GM19468 (cell line): Measurements from ENCODE around the gene ANKRD34B.
"Not testable (repeated sequence)": the region's sequence is repeated elsewhere in the genome, so short reads cannot be mapped to it uniquely, and the experiment has no call there.

Experiments
- ATAC-seq: cut with Tn5 transposase; IDR thresholded peaks from one replicate; pipeline ENCODE4 v1.9.1; 2021; ENCODE audit warnings: mild to moderate bottlenecking, moderate library complexity, moderate number of reproducible peaks; ENCODE audit not compliant: unreplicated experiment; ENCODE audit errors: extremely low read depth

Gene ANKRD34B

DNA sequence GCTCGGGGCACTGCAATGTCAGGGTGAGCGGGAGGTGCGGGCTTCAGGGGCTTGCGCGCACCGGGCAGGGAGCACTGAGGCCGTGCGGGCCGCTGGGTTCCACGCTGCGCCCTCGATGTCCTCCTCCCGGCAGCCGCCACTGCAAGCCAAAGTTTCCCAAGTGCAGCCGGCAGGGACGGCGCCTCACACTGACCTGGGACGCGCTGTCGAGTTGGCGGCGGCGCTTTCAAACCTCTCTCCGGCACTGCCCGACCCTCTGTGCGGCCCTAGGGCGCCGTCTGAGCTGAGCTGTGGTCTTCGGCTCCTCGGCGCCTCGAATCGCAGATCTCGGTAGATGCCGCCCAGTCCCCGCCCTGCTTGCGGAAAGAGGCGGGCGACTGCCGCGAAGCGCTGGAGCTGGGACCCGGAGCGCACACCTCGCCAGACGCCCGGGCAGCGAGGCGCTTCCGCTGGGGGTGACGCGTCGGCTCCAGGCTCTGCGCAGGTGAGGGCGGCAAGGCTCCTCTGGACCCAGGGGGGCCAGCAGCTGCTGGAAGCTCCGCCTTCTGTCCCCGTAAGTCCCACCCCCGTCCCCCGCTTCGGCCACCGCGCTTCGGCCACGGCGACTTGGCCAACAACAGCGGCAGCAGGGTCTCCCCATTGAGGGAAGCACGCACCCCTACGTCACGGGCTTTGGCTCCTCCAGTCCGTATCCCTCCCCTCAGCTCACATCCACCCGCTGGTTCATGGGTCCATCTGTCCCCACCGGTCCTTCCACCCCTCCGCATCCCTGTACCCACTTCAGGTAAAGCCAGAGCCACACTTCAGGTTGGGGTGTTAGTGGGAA, at the start of gene ANKRD34B:
Gene ANKRD34B, minus strand, starts transcription at position 320 of the 826 bp plus-strand sequence. CDS start 10,261 bp downstream, outside the sequence.
- no peak for ATAC-seq

DNA sequence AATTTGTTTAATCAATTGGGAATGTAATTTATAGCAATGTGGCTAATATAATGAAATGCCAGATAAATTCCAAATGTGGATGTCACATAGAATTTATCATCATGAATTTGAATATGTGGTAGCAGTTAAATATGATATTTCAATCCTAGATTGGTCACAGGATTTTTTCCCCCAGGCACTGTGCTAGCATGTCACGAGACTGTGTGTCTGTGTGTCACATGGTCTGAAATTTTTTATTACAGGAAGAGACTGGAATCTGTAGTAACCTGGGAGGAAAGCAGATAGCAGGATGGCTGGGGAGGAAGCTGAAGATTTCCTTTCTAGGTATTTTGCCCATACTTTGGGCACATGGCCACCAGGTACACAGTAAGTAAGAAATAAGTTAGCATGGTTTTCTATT, 49.0 kb upstream of the ANKRD34B start:
- no peak for ATAC-seq

DNA sequence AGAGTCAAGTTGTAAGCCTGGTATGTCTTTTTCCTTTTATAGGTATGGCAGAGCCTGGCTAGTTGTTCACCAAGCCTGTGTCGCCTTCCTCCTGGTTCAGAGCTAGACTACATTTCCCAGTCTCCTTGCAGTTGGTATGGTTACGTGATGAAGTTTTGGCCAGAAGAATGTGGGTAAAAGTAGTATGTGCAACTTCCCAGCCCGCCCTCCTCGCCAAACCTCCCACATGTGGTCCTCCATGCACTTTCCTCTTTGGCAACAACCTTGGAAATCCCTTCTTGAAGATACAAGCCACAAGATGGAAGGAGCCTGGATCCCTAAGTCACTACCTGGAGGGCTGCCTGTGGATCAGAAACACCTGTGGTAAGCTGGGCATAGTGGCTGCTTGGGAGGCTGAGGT, 48.4 kb upstream of the ANKRD34B start:
- ATAC-seq: no peak

DNA sequence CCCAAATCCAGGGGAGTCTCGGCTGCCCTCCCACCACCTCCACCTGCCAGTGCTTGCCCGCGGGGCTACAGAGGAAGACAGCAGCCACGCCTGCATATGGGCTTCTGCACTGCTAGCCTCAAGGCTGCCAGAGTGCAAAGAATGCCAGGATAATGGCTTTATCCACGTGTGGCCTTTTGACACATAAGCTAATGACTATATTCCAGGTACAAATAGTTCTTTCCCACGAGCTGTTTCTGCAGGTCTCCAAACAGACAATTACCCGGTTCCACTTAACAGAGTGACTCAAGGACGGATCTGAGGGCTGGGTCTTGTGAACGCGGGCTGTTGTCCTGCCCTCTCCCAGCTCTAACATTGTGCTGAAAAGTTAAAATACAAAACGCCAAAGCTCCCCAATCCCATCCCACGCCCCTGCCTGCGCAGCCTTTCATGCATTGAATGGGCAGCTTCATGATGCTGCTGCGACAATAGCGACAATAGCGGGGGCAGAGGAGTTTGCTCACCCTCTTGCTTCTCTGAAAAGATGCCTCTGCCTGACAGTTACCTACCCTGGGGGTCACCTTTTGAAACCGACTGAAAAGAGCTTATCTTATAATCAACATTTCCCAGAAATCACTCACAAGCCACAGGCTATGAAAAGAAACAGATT, 45.3 kb upstream of the ANKRD34B start:
- no peak for ATAC-seq

DNA sequence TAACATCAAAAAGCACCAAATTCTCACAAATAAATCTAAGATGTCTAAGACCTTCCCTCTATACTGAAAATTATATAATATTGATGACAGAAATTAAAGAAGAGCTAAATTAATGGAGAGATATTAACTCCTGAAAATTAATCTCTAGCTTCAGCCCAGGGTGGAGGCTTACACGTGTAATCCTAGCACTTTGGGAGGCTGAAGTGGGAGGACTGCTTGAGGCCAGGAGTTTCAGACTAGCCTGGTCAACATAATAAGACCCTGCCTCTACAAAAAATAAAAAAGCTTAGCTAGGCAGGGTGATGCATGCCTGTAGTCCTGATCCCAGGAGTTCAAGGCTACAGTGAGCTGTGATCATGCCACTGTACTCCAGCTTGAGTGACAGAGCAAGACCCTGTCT, 39.6 kb upstream of the ANKRD34B start:
- no peak for ATAC-seq

DNA sequence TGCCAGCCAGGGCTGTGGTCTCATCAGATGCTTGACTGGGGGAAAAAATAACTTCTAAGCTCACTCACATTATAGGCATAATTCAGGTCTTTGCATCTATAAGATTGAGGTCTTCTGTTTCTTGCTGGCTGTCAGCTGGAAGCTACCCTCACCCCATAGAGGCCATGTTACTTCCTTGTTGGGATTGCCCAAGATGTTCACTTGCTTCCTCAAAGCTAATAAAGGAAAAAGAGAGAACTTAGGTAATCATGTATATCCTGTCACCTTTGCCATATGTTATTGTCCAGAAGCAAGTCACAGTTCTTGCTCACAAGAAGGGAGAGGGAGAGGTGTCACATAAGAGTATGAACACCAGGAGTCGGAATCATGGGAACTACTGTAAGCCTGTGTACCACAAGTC, 38.7 kb upstream of the ANKRD34B start:
- no peak for ATAC-seq

DNA sequence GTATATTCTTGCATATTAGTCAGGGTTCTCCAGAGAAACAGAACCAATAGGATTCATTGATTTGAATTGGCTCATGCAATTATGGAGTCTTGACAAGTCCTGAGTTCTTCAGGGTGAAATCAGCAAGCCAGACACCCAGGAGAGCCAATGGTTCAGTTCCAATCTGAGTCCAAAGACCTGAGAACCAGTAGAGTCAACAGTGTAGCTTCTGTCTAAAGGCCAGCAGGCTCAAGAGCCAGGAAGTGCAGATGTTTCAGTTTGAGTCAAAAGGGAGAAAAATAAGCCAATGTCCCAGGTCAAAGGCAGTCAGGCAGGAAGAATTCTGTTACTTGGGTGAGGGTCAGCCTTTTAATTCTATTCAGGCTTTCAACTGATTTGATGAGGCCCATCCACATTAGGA, 37.8 kb upstream of the ANKRD34B start:
- no peak for ATAC-seq

DNA sequence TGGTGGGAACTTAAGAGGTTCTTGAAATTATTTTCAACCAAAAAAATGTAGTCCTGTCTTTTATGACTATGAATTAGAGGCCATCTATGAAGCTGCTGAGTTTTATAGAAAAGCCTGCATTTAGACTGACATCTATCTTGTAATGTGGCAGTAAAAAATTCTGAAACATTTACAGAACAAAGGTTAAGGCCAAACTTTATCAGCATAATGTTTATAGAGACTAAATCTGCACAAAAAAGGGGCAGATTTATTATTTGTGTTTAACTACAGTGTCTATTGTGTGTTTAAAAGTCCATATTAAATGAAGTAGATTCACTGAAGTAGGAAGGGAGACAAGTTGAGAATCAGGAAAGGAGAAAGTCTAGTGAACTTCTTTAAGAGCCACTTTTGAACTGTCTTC, 37.3 kb upstream of the ANKRD34B start:
- no peak for ATAC-seq

DNA sequence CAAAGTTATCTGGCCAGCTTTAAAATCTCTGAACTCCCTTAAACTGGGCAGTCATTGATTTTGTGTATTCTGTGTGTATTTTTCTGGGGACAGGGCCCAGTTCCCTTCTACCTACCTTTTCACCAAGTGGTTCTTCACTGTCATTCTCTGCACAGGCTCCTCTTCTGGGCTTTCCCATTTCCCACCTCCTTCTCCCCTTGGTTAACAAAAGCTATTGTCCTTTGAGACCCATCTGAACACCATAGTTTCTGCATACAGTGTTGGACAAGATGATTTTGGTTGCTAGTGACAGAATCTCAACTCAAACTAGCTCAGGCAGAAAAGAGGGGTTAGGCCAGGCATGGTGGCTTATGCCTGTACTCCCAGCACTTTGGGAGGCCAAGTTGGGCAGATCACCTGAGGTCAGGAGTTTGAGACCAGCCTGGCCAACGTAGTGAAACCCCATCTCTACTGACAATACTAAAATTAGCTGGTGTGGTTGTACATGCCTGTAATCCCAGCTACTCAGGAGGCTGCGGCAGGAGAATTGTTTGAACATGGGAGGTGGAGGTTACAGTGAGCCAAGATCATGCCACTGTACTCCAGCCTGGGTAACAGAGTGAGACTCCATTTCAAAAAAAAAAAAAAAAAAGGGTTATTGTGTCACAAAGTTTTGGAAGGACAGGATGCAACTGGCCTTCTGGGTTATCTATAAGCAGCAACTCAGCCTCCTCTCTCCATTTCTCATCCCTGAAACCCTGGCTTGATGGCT, 31.0 kb upstream of the ANKRD34B start:
- no peak for ATAC-seq

DNA sequence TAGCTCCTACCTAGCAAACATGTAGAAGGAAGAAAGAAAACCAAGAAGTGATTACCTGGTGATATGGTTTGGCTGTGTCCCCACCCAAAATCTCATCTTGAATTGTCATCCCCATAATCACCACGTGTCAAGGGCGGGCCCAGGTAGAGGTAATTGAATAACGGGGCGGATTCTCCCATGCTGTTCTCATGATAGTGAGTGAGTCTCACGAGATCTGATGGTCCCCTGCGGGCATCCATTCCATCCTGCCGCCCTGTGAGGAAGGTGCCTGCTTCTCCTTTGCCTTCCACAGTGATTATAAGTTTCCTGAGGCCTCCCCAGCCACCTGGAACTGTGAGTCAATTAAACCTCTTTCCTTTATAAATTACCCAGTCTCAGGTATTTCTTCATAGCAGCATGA, 27.4 kb upstream of the ANKRD34B start:
- ATAC-seq: no peak

DNA sequence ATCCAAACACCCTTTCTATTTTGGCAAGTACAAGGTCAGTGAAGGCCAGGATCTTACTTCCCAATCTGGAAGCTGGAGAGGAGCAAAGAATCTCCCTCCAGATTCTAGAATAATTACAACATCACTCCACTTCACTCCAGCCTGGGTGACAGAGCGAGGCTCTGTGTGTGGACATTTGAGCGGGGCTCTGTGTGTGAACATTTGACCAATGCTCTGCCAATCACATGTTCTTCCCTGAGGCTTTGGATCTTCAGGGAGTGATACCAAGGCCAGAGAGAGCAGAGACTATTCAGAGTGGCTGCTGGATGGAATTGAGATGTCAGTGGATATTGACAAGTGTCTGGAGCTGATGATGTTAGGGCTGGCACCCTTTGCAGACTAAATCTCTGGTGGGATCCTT, 24.7 kb upstream of the ANKRD34B start:
- no peak for ATAC-seq

DNA sequence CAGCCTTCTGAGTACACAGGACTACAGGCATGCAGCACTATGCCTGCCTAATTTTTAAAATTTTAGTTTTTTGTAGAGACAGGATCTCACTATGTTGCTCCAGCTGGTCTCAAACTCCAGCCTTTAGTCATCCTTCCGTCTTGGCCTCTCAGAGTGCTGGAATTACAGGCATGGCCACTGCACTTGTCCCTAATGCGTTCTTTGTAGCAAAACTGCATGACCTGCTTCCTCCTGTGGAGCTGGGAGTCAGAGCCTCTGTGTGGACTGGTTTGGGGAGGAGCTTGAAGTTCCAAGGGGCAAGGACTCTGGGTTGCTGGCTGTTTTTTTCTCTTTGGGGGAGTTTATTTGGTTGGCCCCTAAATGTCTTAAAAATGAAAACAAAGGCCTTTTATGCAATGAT, 22.7 kb upstream of the ANKRD34B start:
- no peak for ATAC-seq

DNA sequence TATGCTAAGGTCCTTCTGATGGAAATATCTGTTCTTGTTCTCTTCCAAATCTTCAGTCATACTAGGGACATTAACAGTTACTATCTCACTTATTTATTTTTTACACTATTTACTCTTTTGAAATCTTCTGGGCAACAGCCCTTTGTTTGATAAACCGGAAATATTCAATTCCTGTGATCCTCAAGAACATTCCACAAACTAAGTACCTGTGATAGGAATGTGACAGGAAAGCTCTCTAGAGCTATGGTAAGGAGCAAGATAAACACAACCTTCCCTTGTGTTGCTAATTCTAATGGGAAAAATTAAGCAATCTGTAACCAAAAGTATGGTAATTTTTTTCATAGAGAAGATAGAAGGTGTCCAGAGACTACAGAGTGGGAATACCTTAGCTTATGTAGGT, 22.0 kb upstream of the ANKRD34B start:
- ATAC-seq: no peak

DNA sequence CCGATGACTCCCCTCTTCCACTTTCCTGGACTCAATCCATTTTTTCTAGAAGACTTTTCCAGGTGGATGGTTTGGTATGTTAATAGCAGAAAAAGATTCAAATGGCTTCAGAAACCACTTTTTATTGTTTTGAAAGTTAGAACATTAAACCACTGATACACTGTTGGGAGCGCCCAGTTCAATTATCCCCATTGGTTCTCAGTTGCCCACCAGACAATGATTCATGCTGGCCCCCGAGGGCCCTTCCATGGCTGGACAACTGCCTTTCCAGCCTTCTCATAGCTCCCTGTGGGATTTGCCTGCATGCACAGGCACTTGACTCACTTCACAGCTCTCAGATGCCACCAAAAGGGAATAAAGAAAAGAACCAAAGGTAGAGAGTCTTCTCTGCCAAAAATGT, 21.3 kb upstream of the ANKRD34B start:
- ATAC-seq: no peak

DNA sequence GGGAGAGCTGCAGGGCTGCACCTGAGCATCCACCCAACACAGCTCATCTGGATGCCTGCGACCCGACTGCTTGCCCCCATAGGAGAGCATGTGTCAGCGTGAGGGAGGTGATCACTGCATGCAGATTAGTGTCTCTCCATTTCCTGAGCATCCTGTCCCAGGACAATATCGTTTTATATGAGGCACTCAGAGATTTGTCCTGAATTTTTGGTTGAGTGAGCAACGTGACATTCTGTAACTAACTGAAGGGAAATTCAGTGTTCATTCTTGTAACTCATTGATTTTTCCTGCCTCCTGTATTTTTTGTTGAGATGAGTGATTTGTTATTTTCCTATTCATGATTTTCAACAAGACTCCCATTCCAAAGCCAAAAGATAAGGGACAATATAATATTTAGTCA, 20.7 kb upstream of the ANKRD34B start:
- ATAC-seq: no peak

DNA sequence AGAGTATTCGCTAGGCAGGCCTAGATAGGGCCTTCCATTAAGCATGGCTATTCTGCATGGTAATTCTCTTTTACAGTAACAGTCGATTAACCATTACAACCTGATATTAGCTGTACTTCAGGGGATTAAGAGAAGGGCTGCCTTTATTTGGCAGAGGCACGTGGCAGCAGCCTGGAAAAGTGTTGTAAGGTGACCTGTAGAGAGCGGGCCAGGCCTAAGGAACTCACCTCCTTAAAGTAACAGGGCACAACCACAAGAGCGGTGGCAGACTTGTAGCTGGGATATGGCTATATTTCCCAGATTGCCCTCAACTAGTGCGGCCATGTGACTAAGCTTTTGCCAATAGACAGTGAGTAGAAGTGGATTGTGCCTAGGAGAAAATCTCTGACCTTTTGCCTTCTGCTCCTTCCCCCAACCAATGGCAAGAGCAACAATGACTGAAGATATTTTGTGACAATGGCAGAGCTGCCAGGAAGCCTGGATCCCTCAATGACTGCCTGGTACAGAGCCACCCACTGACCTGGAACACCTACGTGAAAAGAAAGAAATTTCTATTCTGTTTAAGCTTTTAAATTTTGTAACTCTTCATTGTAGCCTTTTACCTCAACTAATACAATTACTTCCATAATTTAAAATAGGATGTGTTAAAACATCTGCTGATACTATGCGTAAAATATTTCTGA, 18.9 kb upstream of the ANKRD34B start:
- no peak for ATAC-seq

DNA sequence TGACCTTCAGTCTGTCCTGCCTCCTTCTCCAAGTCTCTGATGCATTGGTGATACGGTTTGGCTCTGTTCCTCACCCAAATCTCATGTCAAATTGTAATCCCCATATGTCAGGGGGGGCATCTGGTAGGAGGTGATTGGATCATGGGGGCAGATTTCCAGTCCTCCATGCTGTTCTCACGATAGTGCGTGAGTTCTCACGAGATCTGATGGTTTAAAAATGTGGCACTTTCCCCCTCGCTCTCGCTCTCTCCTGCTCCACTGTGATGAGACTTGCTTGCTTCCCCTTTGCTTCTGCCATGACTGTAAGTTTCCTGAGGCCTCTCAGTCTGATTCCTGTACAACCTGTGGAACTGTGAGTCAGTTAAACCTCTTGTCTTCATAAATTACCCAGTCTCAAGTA, 14.7 kb upstream of the ANKRD34B start:
- ATAC-seq: no peak

DNA sequence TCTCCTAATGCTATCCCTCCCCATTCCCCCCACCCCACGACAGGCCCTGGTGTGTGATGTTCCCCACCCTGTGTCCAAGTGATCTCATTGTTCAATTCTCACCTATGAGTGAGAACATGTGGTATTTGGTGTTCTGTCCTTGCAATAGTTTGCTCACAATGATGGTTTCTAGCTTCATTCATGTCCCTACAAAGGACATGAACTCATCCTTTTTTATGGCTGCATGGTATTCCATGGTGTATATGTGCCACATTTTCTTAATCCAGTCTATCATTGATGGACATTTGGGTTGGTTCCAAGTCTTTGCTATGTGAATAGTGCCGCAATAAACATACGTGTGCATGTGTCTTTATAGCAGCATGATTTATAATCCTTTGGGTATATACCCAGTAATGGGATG, 10.2 kb upstream of the ANKRD34B start:
- not testable (repeated sequence) for ATAC-seq

DNA sequence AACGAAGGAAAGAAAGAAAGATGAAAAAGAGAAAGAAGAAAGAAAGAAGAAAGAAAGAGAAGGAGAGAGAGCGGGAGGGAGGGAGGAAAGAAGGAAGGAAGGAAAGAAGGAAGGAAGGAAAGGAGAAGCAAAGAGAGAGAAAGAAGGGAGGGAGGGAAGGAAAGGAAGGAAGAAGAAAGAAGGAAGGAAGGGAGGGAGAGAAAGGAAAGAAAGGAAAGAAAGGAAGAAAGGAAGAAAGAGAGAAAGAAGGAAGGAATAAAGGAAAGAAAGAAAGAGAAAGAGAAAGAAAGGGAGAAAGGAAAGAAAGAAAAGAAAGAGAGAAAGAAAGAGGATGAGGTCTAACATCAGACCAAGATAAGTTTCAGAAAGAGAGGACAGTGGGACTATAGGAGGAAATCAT, 9.0 kb upstream of the ANKRD34B start:
- ATAC-seq: no peak

DNA sequence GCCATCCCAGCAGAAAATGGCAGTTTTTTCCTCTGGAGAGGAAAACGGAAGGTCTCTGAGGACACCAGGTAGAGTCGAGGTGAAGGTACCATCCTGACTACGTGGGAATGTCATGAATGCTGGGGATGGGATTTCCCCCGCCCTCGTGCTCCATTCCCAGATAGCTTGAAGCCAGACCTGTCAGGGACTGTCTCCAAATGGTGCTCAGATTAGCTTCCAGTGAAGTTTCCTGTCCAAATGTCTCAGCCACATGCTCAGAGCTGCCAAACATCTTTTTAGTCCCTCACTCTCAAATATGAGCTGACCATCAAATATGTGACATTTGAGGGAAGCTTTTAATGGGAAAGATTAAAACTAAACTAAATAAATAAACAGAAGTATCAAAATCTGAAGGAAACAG, 7.6 kb upstream of the ANKRD34B start:
- no peak for ATAC-seq

DNA sequence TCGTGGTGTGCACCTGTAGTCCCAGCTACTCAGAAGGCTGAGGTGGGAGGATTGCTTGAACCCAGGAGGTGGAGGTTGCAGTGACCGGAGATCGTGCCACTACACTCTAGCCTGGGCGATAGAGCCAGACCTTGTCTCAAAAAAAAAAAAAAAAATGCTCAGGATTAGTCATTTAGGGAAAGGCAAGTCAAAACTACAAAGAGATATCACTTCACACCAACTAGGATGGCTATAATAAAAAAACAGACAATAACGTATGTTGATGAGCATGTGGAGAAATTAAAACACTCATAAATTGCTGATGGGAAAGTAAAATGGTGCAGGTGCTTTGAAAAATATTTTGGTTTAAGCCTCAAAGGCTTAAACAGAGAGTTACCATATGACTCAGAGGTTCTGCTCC, 6.3 kb upstream of the ANKRD34B start:
- ATAC-seq: no peak
